ENCODE results near the gene FAM222A. TPM values are rescaled to one million over a fixed set of nuclear protein-coding genes. Genes with fewer than 3 reads are reported as not detected.
"Not testable (repeated sequence)": the region's sequence is repeated elsewhere in the genome, so short reads cannot be mapped to it uniquely, and the experiment has no call there.

The FAM222A gene
- polyA plus RNA-seq, 1 donor (not counting 4 experiments of a cell fraction or from before 2014, with no cell fraction given): 0.05 TPM

- dilution Hi-C loops (cut with MboI; ENCODE audit: extremely low pct_ligation_motif_present, low sequenced_read_pairs): no loop called here
- no peak overlapping the region for H3K4me2 ChIP-seq (ENCODE audit: control insufficient read depth, extremely low read depth, insufficient read depth, low read depth, low read length)
Measured at GRCh38 chr12:109693653-109694600, 19.7 kb upstream of the FAM222A start.

DNA sequence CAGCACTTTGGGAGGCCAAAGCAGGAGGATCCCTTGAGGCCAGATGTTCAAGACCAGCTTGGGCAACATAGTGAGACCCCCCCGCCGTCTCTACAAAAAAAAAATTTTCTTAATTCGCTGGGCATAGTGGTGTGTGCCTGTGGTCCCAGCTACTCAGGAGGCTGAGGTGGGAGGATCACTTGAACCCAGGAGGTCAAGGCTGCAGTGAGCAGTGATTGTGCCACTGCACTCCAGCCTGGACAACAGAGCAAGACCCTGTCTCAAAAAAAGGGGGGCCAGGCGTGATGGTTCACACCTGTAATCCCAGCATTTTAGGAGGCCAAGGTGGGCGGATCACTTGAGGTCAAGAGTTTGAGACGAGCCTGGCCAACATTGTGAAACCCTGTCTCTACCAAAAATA lies 19.0 kb upstream of the FAM222A start:
- H3K27ac ChIP-seq (ENCODE audit: control insufficient read depth, insufficient read depth, low read length); H3K4me1 ChIP-seq (ENCODE audit: control insufficient read depth, extremely low read depth, insufficient read depth, low read length); H3K9me3 ChIP-seq (ENCODE audit: control insufficient read depth, low read depth, low read length); H3K9me1 ChIP-seq (ENCODE audit: control insufficient read depth, extremely low read depth, insufficient read depth, low read length); H3K9ac ChIP-seq (ENCODE audit: control insufficient read depth, extremely low read depth, insufficient read depth, low read length); dilution Hi-C loops (cut with MboI; ENCODE audit: extremely low pct_ligation_motif_present, low sequenced_read_pairs); FAIRE-seq; H4K20me1 ChIP-seq (ENCODE audit: control insufficient read depth, extremely low read depth, insufficient read depth, low read length); H2AFZ ChIP-seq (ENCODE audit: control insufficient read depth, low read length); H3K4me2 ChIP-seq (ENCODE audit: control insufficient read depth, extremely low read depth, insufficient read depth, low read depth, low read length); H3K4me3 ChIP-seq (ENCODE audit: control insufficient read depth in 2 of 3, extremely low read depth in 1 of 3, insufficient read depth in 2 of 3, low read depth in 1 of 3, low read length in 3 of 3); H3K27me3 ChIP-seq (ENCODE audit: control insufficient read depth, extremely low read depth, insufficient read depth, low read length); H3K36me3 ChIP-seq (ENCODE audit: control insufficient read depth in 2 of 2, extremely low read depth in 1 of 2, insufficient read depth in 2 of 2, low read length in 2 of 2); DNase-seq (ENCODE audit: low read depth, low spot score); H3K79me2 ChIP-seq (ENCODE audit: control insufficient read depth, insufficient read depth, low read length): not testable (repeated sequence)

More at GRCh38 chr12:109693653-109694600, 19.7 kb upstream of the FAM222A start:
- DNase-seq (ENCODE audit: low read depth, low spot score) (no peak), FAIRE-seq (no peak)
- no peaks in the 10 kb centered on the region for H4K20me1 ChIP-seq (ENCODE audit: control insufficient read depth, extremely low read depth, insufficient read depth, low read length)
- H3K9ac ChIP-seq (ENCODE audit: control insufficient read depth, extremely low read depth, insufficient read depth, low read length): no peak overlapping the region
- no peaks in the 10 kb centered on the region for H3K9me3 ChIP-seq (ENCODE audit: control insufficient read depth, low read depth, low read length)
- no peak overlapping the region for H3K4me3 ChIP-seq (ENCODE audit: control insufficient read depth in 2 of 3, extremely low read depth in 1 of 3, insufficient read depth in 2 of 3, low read depth in 1 of 3, low read length in 3 of 3)
- TF ChIP-seq EZH2 (IDR thresholded peaks at IDR 0.05; ENCODE audit: low read length): no peak
- H3K79me2 ChIP-seq (ENCODE audit: control insufficient read depth, insufficient read depth, low read length): no peaks in the 10 kb centered on the region
- H3K9me1 ChIP-seq (ENCODE audit: control insufficient read depth, extremely low read depth, insufficient read depth, low read length): no peaks in the 10 kb centered on the region
- H3K27ac ChIP-seq (ENCODE audit: control insufficient read depth, insufficient read depth, low read length): no peak overlapping the region
- H3K27me3 ChIP-seq (ENCODE audit: control insufficient read depth, extremely low read depth, insufficient read depth, low read length): peaks cover 3% of the 10 kb centered on the region
- no peaks in the 10 kb centered on the region for H3K36me3 ChIP-seq (ENCODE audit: control insufficient read depth in 2 of 2, extremely low read depth in 1 of 2, insufficient read depth in 2 of 2, low read length in 2 of 2)
- no peaks in the 10 kb centered on the region for H3K4me1 ChIP-seq (ENCODE audit: control insufficient read depth, extremely low read depth, insufficient read depth, low read length)
- H2AFZ ChIP-seq (ENCODE audit: control insufficient read depth, low read length): no peak overlapping the region

- H3K36me3 ChIP-seq (ENCODE audit: control insufficient read depth in 2 of 2, extremely low read depth in 1 of 2, insufficient read depth in 2 of 2, low read length in 2 of 2): no peaks in the 10 kb centered on the region
- H3K4me1 ChIP-seq (ENCODE audit: control insufficient read depth, extremely low read depth, insufficient read depth, low read length): no peaks in the 10 kb centered on the region
- H3K4me2 ChIP-seq (ENCODE audit: control insufficient read depth, extremely low read depth, insufficient read depth, low read depth, low read length): no peak overlapping the region
- no peak for DNase-seq (ENCODE audit: low read depth, low spot score)
- no peaks in the 10 kb centered on the region for H3K79me2 ChIP-seq (ENCODE audit: control insufficient read depth, insufficient read depth, low read length)
- H3K27ac ChIP-seq (ENCODE audit: control insufficient read depth, insufficient read depth, low read length): no peak overlapping the region
- H3K9ac ChIP-seq (ENCODE audit: control insufficient read depth, extremely low read depth, insufficient read depth, low read length): no peak overlapping the region
- H3K4me3 ChIP-seq (ENCODE audit: control insufficient read depth in 2 of 3, extremely low read depth in 1 of 3, insufficient read depth in 2 of 3, low read depth in 1 of 3, low read length in 3 of 3): no peak overlapping the region
- no peaks in the 10 kb centered on the region for H3K9me3 ChIP-seq (ENCODE audit: control insufficient read depth, low read depth, low read length)
- no peak overlapping the region for H2AFZ ChIP-seq (ENCODE audit: control insufficient read depth, low read length)
- no peak for FAIRE-seq
- no peak for TF ChIP-seq CTCF (optimal IDR thresholded peaks at IDR 0.05 in 1 of 3, IDR thresholded peaks at IDR 0.05 in 1 of 3, conservative IDR thresholded peaks at IDR 0.05 in 1 of 3; ENCODE audit: extremely low read depth in 1 of 3, insufficient read depth in 2 of 3, low read length in 3 of 3)
- H3K9me1 ChIP-seq (ENCODE audit: control insufficient read depth, extremely low read depth, insufficient read depth, low read length): no peaks in the 10 kb centered on the region
- no peaks in the 10 kb centered on the region for H4K20me1 ChIP-seq (ENCODE audit: control insufficient read depth, extremely low read depth, insufficient read depth, low read length)
- dilution Hi-C loops (cut with MboI; ENCODE audit: extremely low pct_ligation_motif_present, low sequenced_read_pairs): no loop called here
- peaks cover 3% of the 10 kb centered on the region for H3K27me3 ChIP-seq (ENCODE audit: control insufficient read depth, extremely low read depth, insufficient read depth, low read length)
Measured at GRCh38 chr12:109695416-109695815, 18.2 kb upstream of the FAM222A start.

Data from keratinocyte (primary cell).